Central memory CD8-positive, alpha-beta T cell (primary cell): ENCODE measurements around the gene PLXNA1.

ENCODE experiments used
- ATAC-seq: fragments of 150-1000 bp; cut with Tn5 transposase; replicated peaks from 2 replicates; pipeline ENCODE4 v1.10.0; 2022; ENCODE audit warnings: mild to moderate bottlenecking, moderate FRiP score, moderate number of reproducible peaks; ENCODE audit not compliant: poor library complexity, severe bottlenecking; ENCODE audit errors: extremely low read depth
- DNase-seq, 2 donors: peaks; one replicate each; pipeline ENCODE4 v3.0.0; 2021; ENCODE audit warnings: low spot score in 2 of 2
- H3K27ac Mint-ChIP-seq: one replicate; pipeline ENCODE4 v1.8.0; 2022; ENCODE audit warnings: low read depth, mild to moderate bottlenecking, moderate library complexity, mixed read lengths
- H3K27me3 Mint-ChIP-seq: one replicate; pipeline ENCODE4 v1.8.0; 2022; ENCODE audit warnings: mixed read lengths
- H3K36me3 Mint-ChIP-seq: one replicate; pipeline ENCODE4 v1.8.0; 2022; ENCODE audit warnings: mild to moderate bottlenecking, moderate library complexity, mixed read lengths; ENCODE audit not compliant: insufficient read depth
- H3K4me1 Mint-ChIP-seq: one replicate; pipeline ENCODE4 v1.8.0; 2022; ENCODE audit warnings: mixed read lengths
- H3K4me3 Mint-ChIP-seq: one replicate; pipeline ENCODE4 v1.8.0; 2022; ENCODE audit warnings: mild to moderate bottlenecking, moderate library complexity, mixed read lengths
- H3K9me3 Mint-ChIP-seq: one replicate; pipeline ENCODE4 v1.8.0; 2022; ENCODE audit warnings: mixed read lengths

PLXNA1 gene

DNA sequence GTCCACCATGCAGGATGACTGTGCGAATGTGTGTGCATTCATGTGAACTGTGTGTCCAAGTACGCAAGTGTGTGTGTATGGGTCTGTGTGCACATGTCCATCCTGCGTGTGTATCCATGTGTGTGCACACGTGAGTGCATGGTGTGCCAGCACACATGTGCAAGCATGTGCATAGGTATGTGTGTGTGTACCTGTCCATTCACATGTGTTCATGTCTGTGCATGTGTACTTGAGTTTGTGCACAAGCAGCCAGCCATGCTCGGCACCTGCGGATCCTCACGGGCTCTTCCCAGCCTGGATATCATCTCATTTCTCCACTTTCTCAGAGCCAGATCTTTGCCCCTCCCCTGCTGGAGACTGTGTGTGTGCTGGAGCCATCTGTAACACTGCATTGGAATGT is 18.7 kb upstream of the PLXNA1 start:
- DNase-seq (no peak), ATAC-seq (no peak)
- Mint-ChIP-seq H3K4me3 (no peak overlapping the region), H3K36me3 (peaks cover 1% of the 10 kb centered on the region), H3K9me3 (no peaks in the 10 kb centered on the region), H3K27ac (no peak overlapping the region), H3K27me3 (peaks cover 4% of the 10 kb centered on the region), H3K4me1 (no peaks in the 10 kb centered on the region)

DNA sequence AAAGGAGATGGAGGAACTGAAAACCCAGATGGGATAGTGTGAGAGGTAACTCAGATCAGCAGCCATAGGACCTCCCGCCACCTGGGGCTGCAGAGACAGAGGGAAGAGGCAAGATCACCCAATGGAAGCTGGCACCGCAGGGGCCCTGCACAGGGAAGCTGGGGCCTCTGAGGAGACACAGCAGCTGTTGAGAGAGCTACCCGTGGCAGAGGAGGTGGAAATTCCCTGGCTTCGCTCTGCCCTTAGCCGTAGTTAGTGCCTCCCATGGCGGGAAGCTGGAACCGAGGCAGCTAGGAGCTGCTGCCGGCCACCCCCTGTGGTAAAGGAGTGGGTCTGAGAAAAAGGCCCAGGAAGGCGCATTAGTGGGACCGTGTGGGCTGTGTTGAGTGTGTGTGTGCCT is 18.0 kb upstream of the PLXNA1 start:
- H3K4me3 Mint-ChIP-seq = no peak overlapping the region
- H3K9me3 Mint-ChIP-seq = no peaks in the 10 kb centered on the region
- H3K27ac Mint-ChIP-seq = no peak overlapping the region
- peaks cover 1% of the 10 kb centered on the region for H3K36me3 Mint-ChIP-seq
- peaks cover 8% of the 10 kb centered on the region for H3K27me3 Mint-ChIP-seq
- H3K4me1 Mint-ChIP-seq = no peaks in the 10 kb centered on the region
- DNase-seq (no peak), ATAC-seq (no peak)

DNA sequence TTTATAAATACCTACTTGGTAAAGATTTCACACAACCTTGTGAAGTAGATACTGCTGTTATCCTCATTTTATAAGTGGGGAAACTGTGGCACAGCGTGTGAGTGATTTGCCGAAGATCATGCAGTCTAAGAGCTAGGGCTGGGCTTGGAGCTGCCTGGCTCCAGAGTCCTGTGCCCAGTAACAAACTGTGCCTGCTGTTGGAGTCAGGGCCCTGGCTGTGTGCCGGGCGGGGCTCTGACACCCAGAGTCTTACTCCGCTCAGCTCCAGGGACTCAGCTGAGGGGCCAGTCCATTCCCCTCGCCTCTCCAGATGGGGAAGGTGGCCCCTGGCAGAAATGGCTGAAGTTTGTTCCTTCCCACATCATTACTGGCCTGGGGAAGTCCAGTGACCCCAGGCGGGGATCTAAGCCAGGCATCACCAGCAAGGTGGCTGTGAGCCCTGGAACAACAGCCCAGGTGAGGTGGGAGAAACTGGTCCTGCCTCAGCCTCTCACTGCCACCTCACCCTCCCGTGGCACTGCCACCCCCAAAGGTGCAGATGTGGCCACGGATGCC is 17.3 kb upstream of the PLXNA1 start:
- ATAC-seq (no peak), DNase-seq (no peak)
- Mint-ChIP-seq H3K27me3 (peaks cover 8% of the 10 kb centered on the region), H3K27ac (no peak overlapping the region), H3K9me3 (no peaks in the 10 kb centered on the region), H3K4me1 (no peaks in the 10 kb centered on the region), H3K4me3 (no peak overlapping the region), H3K36me3 (peaks cover 1% of the 10 kb centered on the region)

DNA sequence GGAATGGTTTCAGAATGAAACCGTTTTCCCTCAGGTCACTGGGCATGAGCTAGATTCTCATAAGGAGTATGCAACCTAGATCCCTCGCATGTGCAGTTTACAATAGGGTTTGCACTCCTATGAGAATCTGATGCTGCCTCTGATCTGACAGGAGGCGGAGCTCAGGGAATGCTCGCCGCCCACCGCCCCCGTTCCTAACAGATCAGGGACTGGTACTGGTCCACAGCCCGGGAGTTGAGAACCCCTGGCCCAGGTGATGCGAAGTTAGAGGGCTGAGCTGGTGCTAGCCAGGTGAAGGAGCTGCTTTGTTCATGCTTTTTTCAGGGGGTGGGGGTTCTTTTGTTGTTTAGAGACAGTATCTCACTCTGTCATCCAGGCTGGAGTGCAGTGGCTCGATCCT is 15.5 kb upstream of the PLXNA1 start:
- Mint-ChIP-seq H3K4me3 (no peak overlapping the region), H3K4me1 (no peaks in the 10 kb centered on the region), H3K27me3 (peaks cover 8% of the 10 kb centered on the region), H3K27ac (no peak overlapping the region), H3K9me3 (no peaks in the 10 kb centered on the region), H3K36me3 (peaks cover 2% of the 10 kb centered on the region)
- DNase-seq = no peak
- ATAC-seq = no peak

DNA sequence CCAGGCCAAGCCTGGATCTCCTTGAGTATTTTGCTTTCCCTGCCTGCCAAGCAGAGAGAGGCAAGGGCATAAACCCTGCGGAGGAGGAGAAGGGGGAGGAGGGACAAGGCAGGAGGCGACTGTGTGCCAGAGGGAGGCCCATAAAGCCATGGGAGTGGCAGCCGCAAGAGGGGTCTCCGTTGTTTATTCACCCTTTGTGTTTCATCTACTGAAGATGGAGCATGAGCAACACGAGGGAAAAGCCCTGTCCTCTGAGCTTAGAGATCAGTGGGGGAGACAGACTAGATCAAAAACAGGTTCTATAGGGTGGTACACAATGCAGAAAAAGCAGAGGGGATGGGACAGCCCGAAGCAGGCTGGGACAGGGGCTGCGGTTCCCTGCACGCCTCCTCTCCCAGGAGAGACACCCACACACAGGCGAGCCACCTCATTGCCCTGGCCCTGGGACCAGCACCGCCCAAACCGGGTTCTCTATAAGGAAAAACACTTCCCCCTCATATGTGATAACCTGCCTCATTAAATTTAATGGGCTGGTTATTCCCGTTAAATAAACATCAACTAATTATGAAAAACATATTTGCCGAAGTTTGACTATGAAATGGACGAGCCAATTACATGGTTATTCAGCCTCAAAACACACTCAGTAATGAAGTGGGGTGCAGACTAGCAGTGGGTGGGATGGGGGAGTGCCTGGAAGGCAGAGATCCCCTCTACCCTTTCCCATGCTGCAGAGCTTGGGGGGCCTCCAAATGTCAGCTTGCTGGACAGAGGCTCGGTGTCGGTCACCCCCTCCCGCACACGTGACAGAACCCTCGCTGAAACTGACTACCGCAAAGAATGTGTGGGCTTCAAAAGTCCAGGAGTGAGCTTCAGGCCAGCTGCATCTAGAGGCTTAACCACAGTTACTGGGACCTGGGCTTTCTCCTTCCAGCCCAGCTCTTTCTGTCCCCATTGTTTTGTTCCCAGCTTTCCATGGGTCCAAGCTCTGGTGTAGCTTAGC is 14.2 kb upstream of the PLXNA1 start:
- ATAC-seq (no peak), DNase-seq (no peak)
- Mint-ChIP-seq H3K27me3 (peaks cover 8% of the 10 kb centered on the region), H3K36me3 (peaks cover 2% of the 10 kb centered on the region), H3K4me1 (no peaks in the 10 kb centered on the region), H3K27ac (no peak overlapping the region), H3K9me3 (no peaks in the 10 kb centered on the region), H3K4me3 (no peak overlapping the region)

DNA sequence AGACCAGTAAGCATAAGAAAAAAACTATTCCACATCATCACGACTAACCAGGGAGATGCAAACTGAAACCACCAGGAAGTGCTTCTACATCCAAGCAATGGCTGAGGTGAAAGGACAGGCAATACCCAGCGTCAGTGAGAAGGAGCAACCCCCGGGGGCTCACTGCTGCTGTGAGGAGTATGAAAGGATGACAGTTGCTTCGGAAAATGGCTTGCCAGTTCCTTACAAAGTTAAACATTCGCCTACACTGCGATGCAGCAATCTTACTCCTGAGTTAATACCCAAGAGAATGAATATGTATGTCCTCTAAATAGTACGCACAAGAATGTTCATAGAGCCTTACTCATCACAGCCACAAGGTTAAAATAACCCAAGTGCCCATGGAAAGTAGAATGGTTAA is 13.3 kb upstream of the PLXNA1 start:
- H3K9me3 Mint-ChIP-seq = peaks cover 6% of the 10 kb centered on the region
- peaks cover 2% of the 10 kb centered on the region for H3K36me3 Mint-ChIP-seq
- peaks cover 17% of the 10 kb centered on the region for H3K27me3 Mint-ChIP-seq
- DNase-seq = no peak
- no peaks in the 10 kb centered on the region for H3K4me1 Mint-ChIP-seq
- no peak overlapping the region for H3K4me3 Mint-ChIP-seq
- no peak overlapping the region for H3K27ac Mint-ChIP-seq
- ATAC-seq = no peak

DNA sequence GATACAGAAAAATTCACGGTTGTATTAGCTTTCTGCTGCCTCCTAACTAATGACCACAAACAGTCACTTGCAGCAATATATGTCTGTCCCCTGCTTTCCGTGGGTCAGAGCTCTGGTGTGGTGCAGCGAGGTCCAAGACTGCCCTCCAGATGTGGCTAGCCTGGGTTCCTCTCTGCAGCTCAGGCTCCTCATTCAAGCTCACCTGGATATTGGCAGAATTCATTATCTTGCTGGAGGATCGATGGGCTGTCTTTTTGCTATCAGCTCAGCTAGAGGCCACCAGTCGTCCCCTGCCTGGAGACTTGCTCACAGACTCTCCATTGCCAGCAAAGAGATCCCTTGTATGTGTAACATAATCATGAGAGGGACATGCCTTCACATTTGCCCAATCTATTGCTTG is 12.8 kb upstream of the PLXNA1 start:
- peaks cover 2% of the 10 kb centered on the region for H3K36me3 Mint-ChIP-seq
- DNase-seq = no peak
- no peak overlapping the region for H3K27ac Mint-ChIP-seq
- H3K4me3 Mint-ChIP-seq = no peak overlapping the region
- peaks cover 11% of the 10 kb centered on the region for H3K9me3 Mint-ChIP-seq
- no peaks in the 10 kb centered on the region for H3K4me1 Mint-ChIP-seq
- H3K27me3 Mint-ChIP-seq = peaks cover 22% of the 10 kb centered on the region
- ATAC-seq = no peak

DNA sequence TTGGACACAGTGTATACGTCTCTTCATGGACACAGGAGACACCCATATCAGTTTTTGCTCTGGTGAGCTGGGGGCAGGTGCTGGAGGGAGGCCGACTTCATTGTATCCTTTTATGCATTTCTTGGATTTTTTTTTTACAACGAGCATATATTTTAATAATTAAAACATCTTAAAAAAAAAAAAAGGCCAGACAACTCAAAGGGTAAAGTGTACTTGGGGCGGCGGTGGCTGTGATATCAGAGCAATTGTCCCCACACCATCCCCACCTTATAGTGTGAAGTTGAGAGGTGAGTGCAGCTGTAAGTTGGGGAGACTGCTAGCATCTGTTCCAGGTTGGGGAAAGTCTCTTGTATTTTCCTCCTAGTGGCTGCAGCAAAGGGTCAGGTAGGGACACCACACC is 12.0 kb upstream of the PLXNA1 start:
- H3K4me1 Mint-ChIP-seq = no peaks in the 10 kb centered on the region
- H3K36me3 Mint-ChIP-seq = peaks cover 2% of the 10 kb centered on the region
- H3K4me3 Mint-ChIP-seq = no peak overlapping the region
- peaks cover 28% of the 10 kb centered on the region for H3K27me3 Mint-ChIP-seq
- ATAC-seq (no peak), DNase-seq (no peak)
- H3K9me3 Mint-ChIP-seq = peaks cover 13% of the 10 kb centered on the region
- no peak overlapping the region for H3K27ac Mint-ChIP-seq

DNA sequence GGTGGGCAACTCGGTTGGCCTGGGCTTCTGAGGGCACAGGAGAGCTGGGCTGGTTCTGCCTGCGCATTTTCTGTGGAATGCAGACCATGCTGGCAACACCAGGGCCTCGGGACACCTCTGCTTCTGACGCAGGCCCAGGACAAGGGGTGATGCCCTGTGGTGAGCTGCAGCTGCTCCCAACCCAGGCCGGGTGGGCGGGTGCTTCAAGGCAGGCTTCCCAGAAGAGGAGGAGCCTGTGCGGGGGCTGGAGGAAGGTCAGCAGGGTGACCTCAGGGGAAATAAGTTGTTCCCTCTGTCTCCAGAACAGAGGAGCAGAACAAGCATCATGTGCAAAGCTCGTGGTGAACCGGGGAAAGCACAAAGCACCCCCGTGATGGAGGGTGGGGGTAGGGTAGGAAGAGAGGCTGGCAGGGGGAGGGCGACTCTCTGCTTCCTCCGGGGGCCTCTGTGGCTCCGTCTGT is 11.0 kb upstream of the PLXNA1 start:
- peaks cover 28% of the 10 kb centered on the region for H3K27me3 Mint-ChIP-seq
- H3K36me3 Mint-ChIP-seq = peaks cover 2% of the 10 kb centered on the region
- ATAC-seq (no peak), DNase-seq (no peak)
- peaks cover 13% of the 10 kb centered on the region for H3K9me3 Mint-ChIP-seq
- no peak overlapping the region for H3K4me3 Mint-ChIP-seq
- H3K4me1 Mint-ChIP-seq = no peaks in the 10 kb centered on the region
- no peak overlapping the region for H3K27ac Mint-ChIP-seq

DNA sequence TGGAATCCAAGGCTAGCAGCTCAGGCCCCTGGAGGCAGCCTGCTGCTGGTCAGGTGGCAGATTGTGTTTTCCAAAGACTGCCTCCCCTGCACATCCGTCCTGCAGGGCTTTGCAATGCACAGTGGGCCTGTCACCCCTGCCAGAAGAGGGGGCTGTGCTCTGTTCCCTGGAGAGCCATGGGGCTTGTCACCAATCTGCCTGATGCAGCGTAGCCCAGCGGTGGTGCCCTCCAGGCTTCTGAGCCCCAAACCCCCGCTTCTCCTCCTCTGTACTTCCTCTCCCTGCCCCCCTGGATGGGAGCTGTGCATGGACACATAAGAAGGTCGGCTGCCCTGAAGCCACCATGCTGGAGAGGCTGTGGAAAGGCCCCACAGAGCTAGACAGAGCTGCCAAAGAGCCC is 10.0 kb upstream of the PLXNA1 start:
- ATAC-seq (no peak), DNase-seq (no peak)
- no peak overlapping the region for H3K4me3 Mint-ChIP-seq
- H3K36me3 Mint-ChIP-seq = peaks cover 2% of the 10 kb centered on the region
- no peaks in the 10 kb centered on the region for H3K4me1 Mint-ChIP-seq
- peaks cover 32% of the 10 kb centered on the region for H3K27me3 Mint-ChIP-seq
- H3K9me3 Mint-ChIP-seq = peaks cover 13% of the 10 kb centered on the region
- H3K27ac Mint-ChIP-seq = no peak overlapping the region

DNA sequence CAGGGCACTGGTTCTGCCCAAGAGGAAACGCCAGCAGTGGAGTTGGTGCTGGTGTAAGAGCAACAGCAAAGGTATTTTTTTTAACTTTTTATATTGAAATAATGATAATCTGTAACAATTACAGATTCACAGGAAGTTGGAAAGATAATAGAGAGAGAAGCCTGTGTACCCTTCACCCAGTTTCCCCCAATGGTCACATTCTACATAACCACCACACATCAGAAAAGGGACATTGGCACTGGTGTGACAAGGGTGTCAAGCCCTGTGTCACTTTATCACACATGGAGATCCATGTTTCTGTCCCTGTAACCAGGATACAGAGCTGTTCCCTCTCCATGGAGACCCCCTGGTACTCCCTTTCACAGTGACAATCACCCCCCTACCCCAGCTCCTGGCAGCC is 9.1 kb upstream of the PLXNA1 start:
- Mint-ChIP-seq H3K9me3 (peaks cover 13% of the 10 kb centered on the region), H3K4me3 (no peak overlapping the region), H3K27ac (no peak overlapping the region), H3K4me1 (no peaks in the 10 kb centered on the region), H3K36me3 (peaks cover 4% of the 10 kb centered on the region), H3K27me3 (peaks cover 41% of the 10 kb centered on the region)
- ATAC-seq = no peak
- DNase-seq = no peak

DNA sequence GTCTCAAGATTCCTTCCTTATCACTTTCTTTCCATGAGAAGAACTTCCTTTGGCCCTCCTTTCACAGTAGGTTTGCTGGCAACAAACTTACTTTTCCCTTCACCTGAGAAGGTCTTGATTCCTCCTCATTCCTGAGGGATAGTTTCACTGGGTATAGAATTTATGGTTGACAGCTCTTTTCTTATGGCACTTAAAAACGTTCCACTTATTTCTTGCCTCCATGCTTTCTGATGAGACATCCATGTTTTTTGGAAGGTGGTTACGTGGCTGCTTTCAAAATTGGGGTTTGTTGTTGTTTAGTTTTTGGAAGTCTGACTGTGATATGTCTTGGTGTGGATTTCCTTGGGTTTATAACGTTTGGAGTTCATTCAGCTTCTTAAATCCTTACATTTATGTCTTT is 8.2 kb upstream of the PLXNA1 start:
- Mint-ChIP-seq H3K36me3 (peaks cover 4% of the 10 kb centered on the region), H3K4me3 (no peak overlapping the region), H3K4me1 (no peaks in the 10 kb centered on the region), H3K27ac (no peak overlapping the region), H3K9me3 (peaks cover 13% of the 10 kb centered on the region), H3K27me3 (peaks cover 41% of the 10 kb centered on the region)
- no peak for ATAC-seq
- no peak for DNase-seq

DNA sequence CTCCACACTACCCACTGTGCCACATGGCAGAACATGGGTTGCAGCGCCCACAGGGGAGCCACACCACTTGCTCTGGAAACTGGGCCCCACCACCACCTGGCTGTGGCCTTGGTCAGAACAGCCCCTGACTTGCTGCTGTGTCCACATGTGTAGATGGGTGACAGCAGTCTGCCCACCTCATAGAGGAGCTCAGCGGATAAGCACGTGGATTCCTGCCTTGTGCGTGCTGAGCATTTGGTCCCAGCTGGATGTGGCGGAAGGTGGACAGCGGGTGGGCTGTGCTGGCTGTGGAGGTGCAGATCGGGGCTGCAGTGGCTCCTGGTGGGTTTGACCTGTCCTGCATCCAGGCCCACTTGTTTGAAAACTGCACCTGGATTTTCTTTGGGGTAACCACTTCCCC is 6.0 kb upstream of the PLXNA1 start:
- no peak for ATAC-seq
- no peak overlapping the region for H3K4me3 Mint-ChIP-seq
- H3K27me3 Mint-ChIP-seq = peaks cover 47% of the 10 kb centered on the region
- no peaks in the 10 kb centered on the region for H3K4me1 Mint-ChIP-seq
- H3K27ac Mint-ChIP-seq = no peak overlapping the region
- peaks cover 13% of the 10 kb centered on the region for H3K9me3 Mint-ChIP-seq
- DNase-seq = no peak
- peaks cover 2% of the 10 kb centered on the region for H3K36me3 Mint-ChIP-seq
